RWPE2 (cell line): ENCODE measurements around the gene STAT5B.
"Not testable (repeated sequence)": the region's sequence is repeated elsewhere in the genome, so short reads cannot be mapped to it uniquely, and the experiment has no call there.

Experiments
- ATAC-seq: fragments of 200-7000 bp; cut with Tn5 transposase; 3 replicates; pipeline ENCODE4 v1.9.1; 2021; ENCODE audit warnings: low read depth
- DNase-seq: peaks from one replicate; pipeline ENCODE4 v3.0.0-alpha.2; 2020; ENCODE audit warnings: low spot score
- H3K27ac ChIP-seq: fragments of 450-650 bp; 2 replicates; pipeline ENCODE4 v1.5.1; 2017; ENCODE audit warnings: mild to moderate bottlenecking; ENCODE audit not compliant: poor library complexity, severe bottlenecking
- H3K27me3 ChIP-seq: fragments of 250-450 bp; sonication (Bioruptor Pico); 2 replicates; pipeline ENCODE4 v1.5.1; 2021; ENCODE audit warnings: mild to moderate bottlenecking, moderate library complexity; ENCODE audit not compliant: insufficient read depth, poor library complexity, severe bottlenecking
- H3K36me3 ChIP-seq: fragments of 250-450 bp; sonication (Bioruptor Pico); 2 replicates; pipeline ENCODE4 v1.5.1; 2020; ENCODE audit warnings: low read depth, mild to moderate bottlenecking, moderate library complexity
- H3K4me1 ChIP-seq: fragments of 250-450 bp; sonication (Bioruptor Pico); 2 replicates; pipeline ENCODE4 v1.5.1; 2021; ENCODE audit warnings: mild to moderate bottlenecking, moderate library complexity; ENCODE audit not compliant: insufficient read depth, poor library complexity, severe bottlenecking
- H3K4me3 ChIP-seq: fragments of 250-450 bp; sonication (Bioruptor Pico); 2 replicates; pipeline ENCODE4 v1.5.1; 2021; ENCODE audit warnings: mild to moderate bottlenecking, moderate library complexity; ENCODE audit not compliant: severe bottlenecking
- H3K9me3 ChIP-seq: fragments of 250-450 bp; sonication (Bioruptor Pico); 2 replicates; pipeline ENCODE4 v1.5.1; 2021; ENCODE audit warnings: mild to moderate bottlenecking, moderate library complexity; ENCODE audit not compliant: severe bottlenecking
- CTCF ChIP-seq: fragments of 450-650 bp; IDR thresholded peaks from one replicate; pipeline ENCODE4 v1.5.1; 2017; ENCODE audit warnings: mild to moderate bottlenecking, moderate library complexity; ENCODE audit not compliant: poor library complexity, severe bottlenecking

The STAT5B gene

GRCh38 chr17:42214156-42214555 lies 62.0 kb downstream of the STAT5B start:
- no peak for TF ChIP-seq CTCF
- H3K4me1 ChIP-seq, result no peaks in the 10 kb centered on the region
- peaks cover 48% of the 10 kb centered on the region for H3K36me3 ChIP-seq
- DNase-seq, result no peak
- no peak overlapping the region for H3K4me3 ChIP-seq
- no peaks in the 10 kb centered on the region for H3K9me3 ChIP-seq
- no peaks in the 10 kb centered on the region for H3K27me3 ChIP-seq
- H3K27ac ChIP-seq, result no peak overlapping the region
- no peak for ATAC-seq

GRCh38 chr17:42212382-42212781 lies 63.8 kb downstream of the STAT5B start:
- peaks cover 62% of the 10 kb centered on the region for H3K36me3 ChIP-seq

GRCh38 chr17:42211921-42212341 lies 64.3 kb downstream of the STAT5B start:
- H3K9me3 ChIP-seq, ATAC-seq, H3K27ac ChIP-seq, DNase-seq, H3K27me3 ChIP-seq, H3K4me3 ChIP-seq, H3K4me1 ChIP-seq: not testable (repeated sequence)
- H3K36me3 ChIP-seq, result peaks cover 62% of the 10 kb centered on the region

More at GRCh38 chr17:42212382-42212781, 63.8 kb downstream of the STAT5B start:
- H3K27ac ChIP-seq, result no peak overlapping the region
- DNase-seq (no peak), ATAC-seq (no peak)
- H3K9me3 ChIP-seq, result no peaks in the 10 kb centered on the region
- H3K4me3 ChIP-seq, result no peak overlapping the region
- no peaks in the 10 kb centered on the region for H3K27me3 ChIP-seq
- TF ChIP-seq CTCF, result no peak
- H3K4me1 ChIP-seq, result no peaks in the 10 kb centered on the region

DNA sequence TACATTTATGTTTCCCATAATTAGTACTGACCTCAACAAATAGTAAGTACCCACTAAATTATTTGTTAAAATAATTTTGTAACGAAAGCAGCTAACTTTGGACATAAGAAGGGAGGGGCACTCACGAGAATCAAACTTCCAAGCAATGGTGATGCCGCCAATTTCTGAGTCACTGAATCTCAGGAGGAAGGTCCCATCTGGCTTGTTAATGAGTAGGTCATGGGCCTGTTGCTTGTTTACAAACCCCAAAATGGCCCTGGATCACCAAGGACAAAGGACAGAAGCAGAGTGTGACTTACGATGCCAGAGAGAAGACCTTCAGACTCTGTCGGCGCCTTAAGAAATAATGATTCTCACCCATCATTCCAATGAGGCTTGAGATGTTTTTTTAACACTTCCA lies 66.1 kb downstream of the STAT5B start:
- Histone ChIP-seq H3K27me3 (no peaks in the 10 kb centered on the region), H3K27ac (no peak overlapping the region), H3K36me3 (peaks cover 58% of the 10 kb centered on the region), H3K4me3 (no peak overlapping the region), H3K9me3 (no peaks in the 10 kb centered on the region), H3K4me1 (no peaks in the 10 kb centered on the region)
- ATAC-seq, result no peak
- DNase-seq, result no peak
- TF ChIP-seq CTCF, result no peak

- not testable (repeated sequence) for H3K27me3 ChIP-seq, ATAC-seq, DNase-seq, H3K9me3 ChIP-seq, H3K4me3 ChIP-seq, H3K27ac ChIP-seq, H3K4me1 ChIP-seq
- peaks cover 54% of the 10 kb centered on the region for H3K36me3 ChIP-seq
Measured at GRCh38 chr17:42206153-42206612, 70.0 kb downstream of the STAT5B start.

DNA sequence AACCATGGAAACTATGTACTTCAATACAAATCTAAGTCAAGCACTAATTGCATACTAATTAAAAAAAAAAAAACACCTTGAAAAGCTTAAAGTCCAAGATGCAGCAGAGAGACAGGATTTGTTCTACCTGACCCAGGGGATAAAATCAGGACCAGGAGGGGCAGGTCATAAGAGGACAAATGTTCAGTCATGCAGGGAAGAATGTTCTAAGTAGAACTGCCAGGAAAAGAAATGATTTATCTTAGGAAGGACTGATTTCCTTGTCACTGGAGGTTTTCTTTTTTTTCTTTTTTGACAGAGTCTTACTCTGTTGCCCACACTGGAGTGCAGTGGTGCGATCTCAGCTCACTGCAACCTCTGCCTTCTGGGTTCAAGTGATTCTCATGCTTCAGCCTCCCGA lies 72.8 kb downstream of the STAT5B start:
- no peaks in the 10 kb centered on the region for H3K4me1 ChIP-seq
- H3K36me3 ChIP-seq, result peaks cover 27% of the 10 kb centered on the region
- no peaks in the 10 kb centered on the region for H3K9me3 ChIP-seq
- H3K27ac ChIP-seq, result no peak overlapping the region
- DNase-seq, result no peak
- no peak for TF ChIP-seq CTCF
- H3K4me3 ChIP-seq, result no peak overlapping the region
- ATAC-seq, result no peak
- H3K27me3 ChIP-seq, result no peaks in the 10 kb centered on the region
